Prostate gland (tissue), 2 donors: ENCODE data around the gene ELMO1.

Source experiments
- CTCF ChIP-seq, 4 experiments: fragments of 200-600 bp in 2 of 4; fragments of 450-650 bp in 2 of 4; sonication (generic) in 2 of 4; IDR thresholded peaks; 1 replicate in 3 of 4; 2 replicates in 1 of 4; pipeline ENCODE4 v1.5.1; 2016 to 2019; ENCODE audit warnings: antibody characterized with exemption in 4 of 4, mild to moderate bottlenecking in 2 of 4, moderate library complexity in 2 of 4
- POLR2AphosphoS5 ChIP-seq: sonication (generic); formaldehyde crosslinking; IDR thresholded peaks from one replicate; pipeline ENCODE4 v1.6.1; 2017; ENCODE audit warnings: antibody characterized with exemption

GRCh38 chr7:36806891-36807290 is 641.8 kb downstream of the ELMO1 start:
- TF ChIP-seq CTCF (IDR thresholded peaks at IDR 0.05) (no peak), POLR2AphosphoS5 (no peak)
